HepG2 (cell line): ENCODE results near the gene RBP5.

Experiments used
- CBX1 ChIP-seq: IDR thresholded peaks from one replicate; pipeline ENCODE4 v1.6.1; 2016; ENCODE audit warnings: antibody characterized with exemption, low read depth
- CTCF ChIP-seq: sonication (generic); formaldehyde crosslinking; IDR thresholded peaks from 2 replicates; pipeline ENCODE4 v1.5.0; 2020; ENCODE audit warnings: mild to moderate bottlenecking, missing genetic modification reagents, moderate library complexity
- ETV6 ChIP-seq: sonication (generic); formaldehyde crosslinking; conservative IDR thresholded peaks from 2 replicates; pipeline ENCODE4 v1.4.0; 2020; ENCODE audit warnings: missing genetic modification reagents
- KDM4B ChIP-seq: sonication (generic); formaldehyde crosslinking; IDR thresholded peaks from 2 replicates; pipeline ENCODE4 v1.4.0; 2020; ENCODE audit warnings: missing genetic modification reagents
- MLX ChIP-seq: IDR thresholded peaks from 2 replicates; pipeline ENCODE4 v1.6.1; 2016
- MYC ChIP-seq: sonication (generic); formaldehyde crosslinking; IDR thresholded peaks from 2 replicates; pipeline ENCODE4 v1.9.0; 2021; ENCODE audit warnings: missing genetic modification reagents, borderline replicate concordance
- NBN ChIP-seq: fragments of 450-650 bp; conservative IDR thresholded peaks from 2 replicates; pipeline ENCODE4 v1.6.1; 2017
- ZNF10 ChIP-seq: sonication (generic); formaldehyde crosslinking; IDR thresholded peaks from 2 replicates; pipeline ENCODE4 v1.4.0; 2020; ENCODE audit warnings: mild to moderate bottlenecking, low read depth, missing genetic modification reagents, borderline replicate concordance
- ZNF256 ChIP-seq: sonication (generic); formaldehyde crosslinking; conservative IDR thresholded peaks from 2 replicates; pipeline ENCODE4 v1.4.0; 2020; ENCODE audit warnings: missing genetic modification reagents
- ZNF746 ChIP-seq: sonication (generic); formaldehyde crosslinking; IDR thresholded peaks from 2 replicates; pipeline ENCODE4 v1.8.0; 2022; ENCODE audit warnings: mild to moderate bottlenecking, missing genetic modification reagents
- ZNF75D ChIP-seq: sonication (generic); formaldehyde crosslinking; IDR thresholded peaks from 2 replicates; pipeline ENCODE4 v1.8.1; 2023; ENCODE audit warnings: missing genetic modification reagents, mild to moderate bottlenecking, borderline replicate concordance

- TF ChIP-seq MLX (CRISPR knock-in tag): no peak
- TF ChIP-seq ZNF75D: no peak
- no peak for TF ChIP-seq ZNF10
- TF ChIP-seq KDM4B (CRISPR knock-in tag): no peak
- no peak for TF ChIP-seq NBN
- TF ChIP-seq ZNF256 (CRISPR knock-in tag): no peak
- TF ChIP-seq CTCF: no peak
- no peak for TF ChIP-seq CBX1
- no peak for TF ChIP-seq MYC (CRISPR knock-in tag)
- TF ChIP-seq ZNF746 (CRISPR knock-in tag): no peak
- TF ChIP-seq ETV6: no peak
Measured at GRCh38 chr12:7178481-7178880, 49.8 kb upstream of the RBP5 start.
